ENCODE results near the gene PMM1. TPM values are rescaled to one million over a fixed set of nuclear protein-coding genes. Genes with fewer than 3 reads are reported as not detected.

PMM1 gene
- total and polyA plus RNA-seq, 2 of the 13 experiments (the other 11 are each of a cell fraction or from before 2014, with no cell fraction given): 17.8 to 95.6 TPM

DNA sequence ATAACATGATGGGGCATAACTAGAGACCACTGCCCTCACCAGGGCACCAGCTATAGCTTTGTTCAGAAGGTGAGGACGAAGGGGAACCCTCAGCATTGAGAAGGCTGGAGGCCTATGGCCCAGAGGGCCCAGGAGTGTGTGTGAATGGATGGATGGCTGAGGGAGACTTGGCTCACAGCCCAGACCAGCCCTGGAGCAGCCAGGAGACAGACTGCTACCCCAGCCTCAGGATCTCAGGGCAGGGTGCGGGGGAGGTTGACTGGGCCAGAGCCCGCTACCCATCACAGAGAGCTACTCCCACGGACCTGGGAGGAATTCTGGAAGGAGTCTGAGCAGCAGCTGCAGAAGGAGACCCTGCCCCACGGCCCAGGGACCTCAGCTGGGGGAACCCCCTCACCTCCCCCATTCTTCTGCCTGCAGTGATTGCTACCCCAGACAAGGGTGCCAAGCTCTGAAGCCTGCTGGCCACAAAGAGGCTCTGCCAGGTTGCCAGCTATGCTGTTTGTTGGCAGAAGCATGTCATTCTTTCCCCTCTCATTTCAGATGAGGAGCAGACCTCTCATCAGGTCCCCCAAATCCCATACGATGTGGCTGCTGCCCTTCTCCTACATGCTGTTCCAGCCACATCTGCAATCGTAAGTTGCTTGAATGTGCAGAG, 34.2 kb downstream of the PMM1 start:
- no TSS peak for BruUV-seq (replicated peaks)
- 41% methylated on average over 5 of the region's 7 CpGs for WGBS (ENCODE audit: low lambda C conversion rate)
- Histone ChIP-seq H3K27ac (ENCODE audit: extremely low read length, insufficient read depth, low read length) (no peak overlapping the region), H4K20me1 (ENCODE audit: insufficient read depth, low read length) (no peaks in the 10 kb centered on the region), H3K4me1 (ENCODE audit: insufficient read depth, low read length) (peaks cover 89% of the 10 kb centered on the region), H3K36me3 (replicated peaks in 1 of 2; ENCODE audit: control insufficient read depth in 1 of 2, insufficient read depth in 2 of 2, low read length in 2 of 2) (no peaks in the 10 kb centered on the region), H3K9me3 (ENCODE audit: low read length) (no peaks in the 10 kb centered on the region), H3K4me2 (ENCODE audit: low read depth, low read length) (no peak overlapping the region), H3K79me2 (ENCODE audit: insufficient read depth, low read length) (no peaks in the 10 kb centered on the region), H3K27me3 (ENCODE audit: control insufficient read depth in 1 of 2, insufficient read depth in 2 of 2, low read length in 2 of 2) (peaks cover 0 to 3% of the 10 kb centered on the region in 2 experiments; a peak in 3 of 5 replicates), H3K4me3 (replicated peaks in 1 of 3; ENCODE audit: insufficient read depth in 1 of 3, low read depth in 2 of 3, low read length in 3 of 3) (no peak overlapping the region), H2AFZ (ENCODE audit: low read length) (no peak overlapping the region), H3K9ac (ENCODE audit: insufficient read depth, low read depth, low read length) (no peak overlapping the region)
- CTCF ChIA-PET (ENCODE audit: low intra/inter-chr PET ratio, low total read pairs): interaction anchor here (0.5 kb wide), 1 partner anchor 49 kb away, joined by 3 read pairs; no protein-coding TSS in a partner anchor
- intact Hi-C loops (cut with micrococcal nuclease; ENCODE audit: unreplicated experiment) (no loop called here), in situ Hi-C loops (cut with HindIII; ENCODE audit: extremely low pct_ligation_motif_present, low pct_unique_long_range_greater_than_20kb) (no loop called here)
- DNase-seq (ENCODE audit: low spot score): no peak
- TF ChIP-seq JARID2 (CRISPR knock-in tag; IDR thresholded peaks at IDR 0.05; ENCODE audit: insufficient replicate concordance): no peak
- no peak for TF ChIP-seq IRX3 (CRISPR knock-in tag; IDR thresholded peaks at IDR 0.05; ENCODE audit: borderline replicate concordance, low read depth)
- TF ChIP-seq TP53 (CRISPR knock-in tag; conservative IDR thresholded peaks at IDR 0.05): no peak
- no peak for TF ChIP-seq ZNF44 (CRISPR knock-in tag; IDR thresholded peaks at IDR 0.05)
- TF ChIP-seq AGO1 (IDR thresholded peaks at IDR 0.05; ENCODE audit: low read depth, low read length, poor library complexity, severe bottlenecking): no peak
- no peak for TF ChIP-seq HHEX (CRISPR knock-in tag; IDR thresholded peaks at IDR 0.05)
- TF ChIP-seq, protein P1, sequence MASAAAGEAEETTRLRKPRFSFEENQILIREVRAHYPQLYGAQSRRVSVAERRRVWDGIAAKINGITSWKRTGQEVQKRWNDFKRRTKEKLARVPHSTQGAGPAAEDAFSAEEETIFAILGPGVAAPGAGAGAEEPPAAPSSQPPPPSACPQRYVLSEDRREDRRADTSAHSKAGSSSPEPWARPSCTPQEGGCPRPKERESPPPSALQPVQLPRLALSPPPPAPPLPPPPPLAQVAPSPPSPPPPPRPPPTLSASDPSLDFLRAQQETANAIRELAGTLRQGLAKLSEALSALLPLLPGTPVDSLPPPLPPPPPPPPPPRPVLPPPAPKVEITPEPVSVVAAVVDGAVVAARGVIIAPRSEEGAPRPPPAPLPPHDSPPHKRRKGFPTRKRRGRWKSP (CRISPR knock-in tag; IDR thresholded peaks at IDR 0.05): no peak
- TF ChIP-seq CEBPG (CRISPR knock-in tag; IDR thresholded peaks at IDR 0.05): no peak
- no peak for TF ChIP-seq ZNF260 (CRISPR knock-in tag; IDR thresholded peaks at IDR 0.05; ENCODE audit: borderline replicate concordance, low read depth)
- TF ChIP-seq, protein P2, sequence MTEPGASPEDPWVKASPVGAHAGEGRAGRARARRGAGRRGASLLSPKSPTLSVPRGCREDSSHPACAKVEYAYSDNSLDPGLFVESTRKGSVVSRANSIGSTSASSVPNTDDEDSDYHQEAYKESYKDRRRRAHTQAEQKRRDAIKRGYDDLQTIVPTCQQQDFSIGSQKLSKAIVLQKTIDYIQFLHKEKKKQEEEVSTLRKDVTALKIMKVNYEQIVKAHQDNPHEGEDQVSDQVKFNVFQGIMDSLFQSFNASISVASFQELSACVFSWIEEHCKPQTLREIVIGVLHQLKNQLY (CRISPR knock-in tag; IDR thresholded peaks at IDR 0.05): no peak
- no peak for TF ChIP-seq ZNF234 (CRISPR knock-in tag; conservative IDR thresholded peaks at IDR 0.05)
- TF ChIP-seq SUZ12 (IDR thresholded peaks at IDR 0.05; ENCODE audit: low read depth, low read length): no peak
- ATAC-seq: no peak; the same call in 2 of the 3 replicates
- no peak for FAIRE-seq
- POLR2A ChIA-PET: interaction anchor here (0.5 to 2.2 kb wide), 4 partner anchors 10 to 163 kb away, joined by 3 to 5 read pairs (median 4); partner anchors contain the start of genes PMM1 and POLR3H

Measured in HepG2 (cell line).